ENCODE measurements around the gene KRTAP10-12.

GRCh38 chr21:44730028-44730395, 33.0 kb downstream of the KRTAP10-12 start:
- TF ChIP-seq, protein P1, sequence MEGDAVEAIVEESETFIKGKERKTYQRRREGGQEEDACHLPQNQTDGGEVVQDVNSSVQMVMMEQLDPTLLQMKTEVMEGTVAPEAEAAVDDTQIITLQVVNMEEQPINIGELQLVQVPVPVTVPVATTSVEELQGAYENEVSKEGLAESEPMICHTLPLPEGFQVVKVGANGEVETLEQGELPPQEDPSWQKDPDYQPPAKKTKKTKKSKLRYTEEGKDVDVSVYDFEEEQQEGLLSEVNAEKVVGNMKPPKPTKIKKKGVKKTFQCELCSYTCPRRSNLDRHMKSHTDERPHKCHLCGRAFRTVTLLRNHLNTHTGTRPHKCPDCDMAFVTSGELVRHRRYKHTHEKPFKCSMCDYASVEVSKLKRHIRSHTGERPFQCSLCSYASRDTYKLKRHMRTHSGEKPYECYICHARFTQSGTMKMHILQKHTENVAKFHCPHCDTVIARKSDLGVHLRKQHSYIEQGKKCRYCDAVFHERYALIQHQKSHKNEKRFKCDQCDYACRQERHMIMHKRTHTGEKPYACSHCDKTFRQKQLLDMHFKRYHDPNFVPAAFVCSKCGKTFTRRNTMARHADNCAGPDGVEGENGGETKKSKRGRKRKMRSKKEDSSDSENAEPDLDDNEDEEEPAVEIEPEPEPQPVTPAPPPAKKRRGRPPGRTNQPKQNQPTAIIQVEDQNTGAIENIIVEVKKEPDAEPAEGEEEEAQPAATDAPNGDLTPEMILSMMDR (conservative IDR thresholded peaks at IDR 0.05; ENCODE audit: low read depth, low read length): no peak
- no peak for TF ChIP-seq EZH2 (IDR thresholded peaks at IDR 0.05; ENCODE audit: borderline replicate concordance, low read depth, low read length, poor library complexity, severe bottlenecking)
